ENCODE data around the gene CIDEA. TPM values are rescaled to one million over a fixed set of nuclear protein-coding genes. Genes with fewer than 3 reads are reported as not detected.
"Not testable (repeated sequence)": the region's sequence is repeated elsewhere in the genome, so short reads cannot be mapped to it uniquely, and the experiment has no call there.

Gene CIDEA, protein sequence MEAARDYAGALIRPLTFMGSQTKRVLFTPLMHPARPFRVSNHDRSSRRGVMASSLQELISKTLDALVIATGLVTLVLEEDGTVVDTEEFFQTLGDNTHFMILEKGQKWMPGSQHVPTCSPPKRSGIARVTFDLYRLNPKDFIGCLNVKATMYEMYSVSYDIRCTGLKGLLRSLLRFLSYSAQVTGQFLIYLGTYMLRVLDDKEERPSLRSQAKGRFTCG
- total RNA-seq: 0.20 TPM in 1 of 2 replicates, not detected in the other

DNA sequence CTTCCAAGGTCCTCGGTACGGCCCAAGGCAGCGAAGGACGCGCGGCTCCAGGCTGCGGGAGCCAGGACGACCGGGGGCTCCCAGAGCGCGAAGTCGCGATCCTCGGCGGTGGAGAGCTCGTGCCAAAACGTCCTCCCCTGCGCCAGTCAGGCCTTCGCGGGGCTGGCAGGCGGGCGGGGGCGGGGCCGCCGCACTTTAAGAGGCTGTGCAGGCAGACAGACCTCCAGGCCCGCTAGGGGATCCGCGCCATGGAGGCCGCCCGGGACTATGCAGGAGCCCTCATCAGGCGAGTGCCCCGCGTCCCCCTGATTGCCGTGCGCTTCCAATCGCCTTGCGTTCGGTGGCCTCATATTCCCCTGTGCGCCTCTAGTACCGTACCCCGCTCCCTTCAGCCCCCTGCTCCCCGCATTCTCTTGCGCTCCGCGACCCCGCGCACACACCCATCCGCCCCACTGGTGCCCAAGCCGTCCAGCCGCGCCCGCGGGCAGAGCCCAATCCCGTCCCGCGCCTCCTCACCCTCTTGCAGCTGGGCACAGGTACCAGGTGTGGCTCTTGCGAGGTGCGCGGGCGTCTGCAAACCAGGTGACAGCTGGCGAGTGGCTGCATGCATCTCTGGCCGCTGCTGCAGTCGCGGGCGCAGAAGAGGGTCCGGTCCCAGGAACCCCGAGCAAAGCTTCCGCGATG is at the start of gene CIDEA:
CIDEA (plus strand) TSS at position 226 of the 684 bp plus-strand sequence; CDS start at position 249, 23 bp downstream.
- DNase-seq (ENCODE audit: low read depth, low spot score): no peak

DNA sequence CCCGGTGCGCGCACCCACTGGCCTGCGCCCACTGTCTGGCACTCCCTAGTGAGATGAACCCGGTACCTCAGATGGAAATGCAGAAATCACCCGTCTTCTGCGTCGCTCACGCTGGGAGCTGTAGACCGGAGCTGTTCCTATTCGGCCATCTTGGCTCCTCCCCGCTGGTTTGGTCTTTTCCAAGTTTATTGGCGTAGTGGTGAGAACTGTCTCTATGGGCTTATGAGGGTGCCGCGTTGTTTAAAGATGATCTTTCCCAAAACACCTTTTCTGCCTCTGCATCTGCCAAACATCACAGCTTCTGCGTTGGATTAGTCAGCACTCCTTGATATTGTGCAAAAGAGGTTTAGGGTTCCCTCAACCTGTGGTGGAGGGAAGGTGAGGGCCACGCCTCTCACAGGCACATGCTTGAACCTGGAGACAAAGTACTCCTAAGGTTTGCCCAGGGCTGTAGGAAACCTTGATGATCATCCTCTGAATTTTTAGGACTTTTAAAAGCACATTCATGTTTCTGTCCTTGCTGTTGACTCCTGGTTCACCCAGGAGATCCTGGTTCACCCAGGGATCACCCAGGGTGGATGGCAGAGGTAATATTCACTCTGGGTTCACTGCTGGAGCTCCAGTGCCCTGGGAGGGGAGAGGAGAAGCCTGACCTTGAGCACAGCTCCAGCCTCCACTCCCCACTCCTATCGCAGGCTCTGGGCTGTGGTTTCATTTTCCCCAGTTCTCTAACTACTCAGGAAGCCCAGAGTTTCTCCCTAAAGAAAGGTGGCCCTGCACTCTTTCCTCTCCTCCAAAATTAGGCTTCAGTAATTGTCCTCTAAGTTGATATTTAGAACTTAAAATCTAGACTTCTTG is 45.6 kb upstream of the CIDEA start:
- DNase-seq (ENCODE audit: low read depth, low spot score): not testable (repeated sequence)

DNA sequence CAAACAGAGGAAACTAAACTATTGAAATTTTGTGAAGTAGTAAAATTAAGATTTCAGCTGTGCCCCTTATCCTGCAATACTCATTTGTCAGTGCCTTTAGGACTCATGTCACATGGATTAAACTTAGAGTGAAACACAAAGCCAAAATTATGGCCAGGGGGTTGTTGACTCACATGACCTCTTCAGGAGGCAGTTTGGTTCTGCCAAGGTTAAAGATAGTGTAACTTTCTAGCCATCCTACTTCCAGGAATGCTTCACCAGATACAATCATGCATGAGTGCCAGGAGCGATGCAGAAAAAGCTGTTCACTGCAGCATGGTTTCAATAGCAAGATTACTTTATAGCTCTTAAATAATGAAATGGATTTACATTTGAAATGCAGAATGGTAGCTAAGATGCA is 41.9 kb upstream of the CIDEA start:
- not testable (repeated sequence) for DNase-seq (ENCODE audit: low read depth, low spot score)

DNA sequence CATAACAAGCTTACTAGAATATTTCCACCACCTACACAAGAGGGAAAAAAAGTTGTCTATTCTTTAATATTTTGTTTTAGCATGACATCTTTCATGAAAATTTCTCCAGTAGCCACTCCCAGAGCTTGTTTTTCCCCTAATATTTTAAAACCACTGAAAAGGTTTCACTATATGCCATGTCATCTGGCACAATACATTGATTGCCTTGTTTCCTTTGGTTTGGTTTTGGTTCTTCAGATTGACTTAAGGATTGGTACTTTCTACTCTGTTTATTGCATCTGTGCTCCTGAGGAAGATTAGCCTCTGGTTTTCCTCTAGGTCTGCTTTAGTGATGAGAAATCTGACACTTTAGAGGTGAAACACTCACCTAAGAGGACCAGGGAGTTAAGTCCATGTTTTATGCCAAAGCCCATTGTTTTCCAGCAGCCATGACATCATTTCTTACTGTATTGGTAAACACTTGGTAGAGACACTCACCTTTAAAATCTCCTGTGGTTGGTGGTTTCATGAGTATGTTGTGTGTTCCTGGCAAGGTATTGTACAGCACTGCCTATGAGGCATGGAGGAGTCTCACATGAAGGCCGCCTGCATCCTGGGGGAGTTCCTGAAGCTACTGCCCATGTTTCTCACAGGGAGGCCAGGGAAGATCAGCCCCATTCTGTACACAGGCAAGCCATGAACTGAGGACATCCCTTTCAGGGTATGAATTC is 39.7 kb upstream of the CIDEA start:
- DNase-seq (ENCODE audit: low read depth, low spot score): not testable (repeated sequence)

DNA sequence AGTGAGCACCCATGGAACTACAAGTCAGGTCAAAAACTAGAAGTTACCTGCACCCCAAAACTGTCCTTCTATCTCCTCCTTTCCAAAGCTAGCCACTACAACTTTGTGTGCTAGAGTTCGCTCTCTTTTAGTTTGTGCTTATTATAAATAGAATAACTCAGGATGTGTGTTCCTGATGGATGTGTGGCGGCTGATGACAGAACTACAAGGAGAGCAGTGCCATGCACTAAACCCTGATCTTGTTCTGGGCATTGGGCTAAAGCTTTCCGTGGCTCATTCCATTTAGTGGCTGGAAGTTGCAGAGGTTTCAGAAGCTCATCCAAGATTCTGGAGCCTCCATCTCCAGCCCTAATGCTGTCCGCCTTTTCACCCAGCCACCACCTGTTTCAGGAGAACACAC is 37.7 kb upstream of the CIDEA start:
- DNase-seq (ENCODE audit: low read depth, low spot score): not testable (repeated sequence)

DNA sequence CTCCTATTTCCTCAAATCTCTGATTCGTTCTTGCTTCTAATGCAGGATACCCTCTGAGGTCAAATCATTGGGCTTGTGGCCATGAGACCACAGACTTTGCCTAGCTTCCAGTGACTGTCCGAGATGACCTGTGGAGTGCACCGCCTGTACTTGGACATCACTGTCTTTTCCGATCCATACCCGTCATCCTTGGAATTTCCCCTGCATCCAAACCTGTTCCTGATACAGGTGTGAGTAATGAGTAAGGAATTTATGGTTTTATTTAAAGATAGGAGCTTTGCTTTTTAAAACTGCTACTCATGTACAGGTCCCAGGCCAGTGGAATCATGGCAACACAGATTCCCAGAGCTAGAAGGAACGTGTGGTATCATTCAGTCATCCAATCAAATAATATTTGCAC is 35.6 kb upstream of the CIDEA start:
- DNase-seq (ENCODE audit: low read depth, low spot score): not testable (repeated sequence)

DNA sequence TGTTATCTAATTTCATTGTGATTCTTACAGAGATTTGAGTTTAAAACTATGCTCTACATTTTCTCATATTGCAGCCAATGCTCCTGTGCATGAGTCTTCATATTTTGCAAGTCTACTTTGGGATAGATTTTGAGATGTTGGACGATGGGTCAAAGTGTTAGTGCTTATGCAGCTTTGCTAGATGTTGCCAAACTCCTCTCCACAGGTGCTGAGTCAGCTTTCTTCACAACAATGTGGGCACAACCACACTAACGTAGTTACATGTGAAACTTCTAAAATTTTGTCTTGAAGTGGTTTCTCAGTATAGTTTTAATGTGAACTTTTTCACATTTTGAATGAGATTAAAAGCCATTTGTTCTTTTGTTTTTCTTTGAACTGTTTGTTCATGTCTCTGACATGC is 32.1 kb upstream of the CIDEA start:
- not testable (repeated sequence) for DNase-seq (ENCODE audit: low read depth, low spot score)

DNA sequence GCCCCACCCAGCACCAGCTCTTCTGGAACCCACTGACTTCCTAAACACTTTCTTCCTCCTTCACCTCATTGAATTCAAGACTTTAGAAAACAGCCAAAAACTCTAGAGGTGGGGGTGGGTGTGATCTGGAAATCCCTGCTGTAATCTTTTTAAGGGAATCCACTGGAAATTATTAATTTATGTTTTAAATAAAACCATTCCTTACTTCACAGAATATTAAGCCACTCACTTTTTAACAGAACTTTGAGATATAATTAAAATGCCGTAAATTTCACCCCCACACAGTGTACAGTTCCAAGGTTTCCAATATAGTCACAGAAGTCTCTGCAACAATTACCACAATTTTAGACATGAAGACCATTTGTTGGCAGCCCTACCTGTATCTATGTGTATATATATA is 30.8 kb upstream of the CIDEA start:
- DNase-seq (ENCODE audit: low read depth, low spot score): not testable (repeated sequence)

DNA sequence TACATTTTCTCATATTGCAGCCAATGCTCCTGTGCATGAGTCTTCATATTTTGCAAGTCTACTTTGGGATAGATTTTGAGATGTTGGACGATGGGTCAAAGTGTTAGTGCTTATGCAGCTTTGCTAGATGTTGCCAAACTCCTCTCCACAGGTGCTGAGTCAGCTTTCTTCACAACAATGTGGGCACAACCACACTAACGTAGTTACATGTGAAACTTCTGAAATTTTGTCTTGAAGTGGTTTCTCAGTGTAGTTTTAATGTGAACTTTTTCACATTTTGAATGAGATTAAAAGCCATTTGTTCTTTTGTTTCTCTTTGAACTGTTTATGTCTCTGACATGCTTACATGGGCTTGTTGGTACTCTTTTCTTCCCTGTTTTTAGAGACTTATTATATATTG is 27.4 kb upstream of the CIDEA start:
- DNase-seq (ENCODE audit: low read depth, low spot score): not testable (repeated sequence)

DNA sequence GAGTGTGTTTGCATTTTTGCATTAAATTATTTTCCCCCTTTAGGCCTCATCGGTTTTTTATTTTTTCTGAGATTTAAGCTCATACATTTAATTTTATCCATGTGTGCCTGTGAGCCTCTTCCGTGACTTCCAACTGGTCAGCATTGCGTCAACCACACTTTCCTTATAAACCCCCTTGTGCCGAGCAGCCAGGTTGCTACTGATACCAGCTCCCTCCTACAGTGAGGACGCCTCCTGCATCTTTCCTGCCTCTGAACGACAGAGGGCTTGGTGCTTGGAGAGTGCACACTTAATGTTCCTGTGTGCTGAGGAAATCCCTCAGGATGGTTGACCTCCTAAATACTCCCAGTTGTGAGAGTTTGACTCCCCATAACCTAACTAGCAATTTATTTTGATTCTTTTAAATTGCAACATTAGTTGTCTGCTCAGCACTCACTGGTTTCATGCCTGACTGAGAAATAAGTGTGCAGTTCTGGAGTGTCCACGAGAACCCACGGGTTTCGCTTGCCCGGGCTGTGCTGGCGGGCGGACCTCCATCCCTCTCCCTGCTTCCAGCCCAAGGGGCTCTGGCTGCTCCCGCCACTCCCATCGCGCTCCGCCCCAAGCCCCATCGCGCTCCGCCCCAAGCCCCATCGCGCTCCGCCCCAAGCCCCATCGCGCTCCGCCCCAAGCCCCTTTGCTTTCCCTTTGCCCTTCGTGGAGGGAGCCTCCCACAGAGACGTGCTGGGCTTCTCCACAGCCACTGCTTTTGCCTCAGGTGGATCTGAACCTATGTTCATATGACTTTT is 26.6 kb upstream of the CIDEA start:
- DNase-seq (ENCODE audit: low read depth, low spot score): not testable (repeated sequence)

DNA sequence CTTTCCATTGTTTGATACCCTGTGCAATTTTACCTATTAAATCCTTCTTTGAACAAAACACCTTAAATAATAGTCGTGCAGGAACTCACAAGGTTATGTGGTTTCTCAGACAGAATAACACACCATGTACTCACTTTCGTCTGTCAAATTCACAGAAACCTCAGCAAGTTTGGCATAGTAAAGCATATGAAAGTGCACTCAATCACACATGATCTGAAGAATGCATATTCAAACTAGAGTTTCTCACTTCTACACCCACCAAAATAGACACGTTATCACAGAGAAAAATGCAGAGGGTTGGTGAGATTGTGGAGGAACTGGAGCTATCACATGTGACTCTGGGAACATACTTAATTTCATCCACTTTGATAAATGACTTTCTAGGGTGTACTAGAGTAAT is 25.9 kb upstream of the CIDEA start:
- not testable (repeated sequence) for DNase-seq (ENCODE audit: low read depth, low spot score)

DNA sequence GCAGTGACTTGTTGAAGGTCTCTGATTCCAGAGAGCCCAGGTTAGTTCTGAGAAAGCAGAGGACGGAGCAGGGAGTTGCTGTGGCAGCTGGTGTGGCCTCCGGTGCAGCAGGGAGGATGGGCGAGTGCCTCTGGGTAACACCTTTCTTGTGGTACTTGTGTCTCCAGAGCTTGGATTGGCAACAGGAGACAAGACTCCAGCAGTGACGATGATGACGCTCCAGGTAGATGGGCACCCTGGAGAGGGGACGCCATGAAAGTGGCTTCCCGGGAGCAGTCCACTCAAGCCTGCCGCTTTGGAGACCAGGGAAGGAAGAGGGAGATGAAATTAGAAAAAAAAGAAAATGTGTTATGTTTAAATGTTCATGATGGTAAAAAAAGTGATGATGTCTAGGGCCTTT is 23.6 kb upstream of the CIDEA start:
- not testable (repeated sequence) for DNase-seq (ENCODE audit: low read depth, low spot score)

DNA sequence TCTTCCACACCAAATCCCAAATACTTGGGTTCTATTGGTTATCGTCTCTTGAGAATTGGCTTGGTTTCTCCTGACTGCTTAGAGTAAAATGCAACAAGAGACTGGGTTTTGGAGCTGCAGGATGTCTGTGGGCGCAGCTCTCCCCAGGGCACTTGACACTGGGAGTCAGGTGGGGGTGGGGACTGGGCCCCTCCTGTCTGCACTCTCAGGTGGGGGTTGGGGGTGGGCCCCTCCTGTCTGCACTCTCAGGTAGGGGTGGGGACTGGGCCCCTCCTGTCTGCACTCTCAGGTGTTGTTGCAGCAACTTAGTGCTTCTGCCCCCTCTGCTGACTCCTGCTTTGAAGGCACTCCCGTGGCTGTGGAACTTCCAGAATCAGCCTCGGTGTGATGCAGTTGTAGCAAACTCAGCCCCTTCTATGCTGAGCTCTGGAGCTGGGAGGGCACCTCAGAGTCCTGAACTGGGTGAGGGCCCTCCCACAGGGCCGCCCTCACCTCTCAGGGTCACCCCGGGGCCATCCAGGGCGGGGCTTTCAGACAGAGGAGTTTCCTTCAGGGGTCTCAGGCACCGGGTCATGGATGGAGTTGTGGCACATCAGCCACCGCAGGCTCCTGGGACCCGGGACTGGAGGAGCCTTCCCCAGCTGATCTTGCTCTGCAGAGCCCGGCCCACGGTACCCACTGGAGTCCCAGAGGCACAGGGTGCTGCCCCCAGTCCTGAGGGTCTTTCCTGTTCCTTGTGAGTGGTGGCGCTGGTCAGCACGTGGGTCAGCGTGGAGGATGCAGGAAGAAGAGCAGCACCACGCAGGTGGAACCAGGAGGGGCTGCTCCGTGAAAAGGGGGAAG is 22.9 kb upstream of the CIDEA start:
- DNase-seq (ENCODE audit: low read depth, low spot score): no peak

DNA sequence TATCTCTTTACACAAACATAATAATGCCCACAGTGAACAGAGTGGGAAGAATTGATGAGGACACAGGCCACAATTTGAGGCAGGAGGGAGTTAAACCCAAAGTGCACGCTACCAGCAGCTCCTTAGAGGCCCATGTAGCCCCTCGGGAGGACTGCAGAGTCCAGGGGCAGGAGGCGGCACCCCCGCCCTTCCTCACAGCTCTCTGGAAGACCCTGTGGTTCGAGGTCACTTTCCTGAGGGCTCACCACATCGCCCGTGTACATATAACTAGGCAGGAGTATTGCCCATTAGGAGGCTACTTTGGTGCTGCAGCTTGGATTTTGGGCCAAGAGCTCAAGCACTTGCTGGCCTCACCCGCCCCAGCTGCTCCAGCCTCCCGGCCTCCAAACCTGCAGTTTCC is 22.2 kb upstream of the CIDEA start:
- no peak for DNase-seq (ENCODE audit: low read depth, low spot score)

DNA sequence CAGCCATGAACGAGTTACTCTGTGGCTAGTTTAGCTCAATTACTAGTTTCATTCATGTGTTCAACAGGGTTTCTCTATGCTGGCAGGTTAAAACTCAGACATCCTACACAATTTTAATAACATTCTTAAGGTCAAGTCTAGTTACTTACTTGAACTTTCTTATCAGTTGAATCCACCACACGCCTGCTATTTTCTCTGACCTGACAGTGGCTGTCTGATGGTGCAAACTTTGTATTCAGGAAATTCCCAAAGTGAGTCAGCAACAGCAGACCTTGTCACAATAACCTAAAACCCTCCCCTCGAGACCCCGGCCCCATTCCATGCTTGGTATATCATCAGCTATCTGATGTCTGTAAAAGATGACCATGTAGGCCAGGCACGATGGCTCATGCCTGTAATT is 20.8 kb upstream of the CIDEA start:
- DNase-seq (ENCODE audit: low read depth, low spot score): no peak

DNA sequence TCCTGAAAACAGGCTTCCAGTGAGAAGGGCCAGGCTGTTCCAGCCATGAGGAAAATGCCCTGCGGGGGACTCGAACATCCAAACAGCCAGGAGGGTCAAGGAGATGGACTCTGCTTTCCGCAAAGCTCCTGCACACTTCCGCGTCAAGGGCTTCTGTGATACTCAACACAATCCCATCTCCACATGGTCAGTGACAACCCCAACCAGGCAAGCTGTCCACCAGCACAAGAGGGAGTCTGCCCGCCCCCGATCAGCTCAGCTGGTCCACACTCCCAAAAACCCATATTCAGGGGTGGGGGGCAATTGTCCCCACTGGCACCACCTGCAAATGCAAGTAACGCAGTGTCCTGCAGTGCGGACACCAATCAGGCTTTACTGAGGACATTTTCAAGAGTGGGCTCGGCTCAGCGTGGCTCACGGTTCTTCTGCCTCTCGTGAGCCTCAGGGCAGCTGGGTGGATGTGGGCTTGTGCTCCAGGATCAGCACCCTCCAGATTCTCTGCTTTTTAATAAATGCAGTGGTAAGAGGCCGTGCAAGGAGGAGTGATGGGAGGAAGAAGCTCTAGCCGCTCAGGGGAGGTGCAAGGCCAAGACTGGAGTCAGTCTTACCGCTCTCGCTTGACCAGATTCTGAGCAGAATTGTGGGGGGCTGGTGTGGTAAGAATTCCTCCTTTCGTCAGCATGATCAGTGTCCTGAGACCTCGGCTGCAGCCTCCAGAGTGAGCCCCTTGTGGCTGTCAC is 19.5 kb upstream of the CIDEA start:
- DNase-seq (ENCODE audit: low read depth, low spot score): no peak

DNA sequence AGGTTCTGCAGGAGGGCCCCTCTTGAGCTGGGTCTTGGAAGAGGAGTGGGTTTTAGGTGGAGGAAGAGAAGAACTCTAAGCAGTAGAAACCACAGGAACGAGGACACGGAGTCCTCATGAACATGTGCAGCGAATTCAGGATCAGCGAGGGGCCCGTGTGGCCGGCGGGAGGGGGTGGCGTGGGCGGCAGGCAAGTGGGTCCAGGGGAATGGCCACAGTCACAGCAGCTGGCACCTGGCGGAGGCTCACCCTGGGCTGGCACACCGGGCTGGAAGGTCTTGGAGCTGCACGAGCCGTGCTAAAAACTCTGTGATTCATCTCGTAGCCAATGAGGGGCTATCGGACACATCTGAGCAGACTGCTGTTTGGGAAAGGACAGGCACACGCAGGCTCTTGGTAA is 18.0 kb upstream of the CIDEA start:
- DNase-seq (ENCODE audit: low read depth, low spot score): no peak

DNA sequence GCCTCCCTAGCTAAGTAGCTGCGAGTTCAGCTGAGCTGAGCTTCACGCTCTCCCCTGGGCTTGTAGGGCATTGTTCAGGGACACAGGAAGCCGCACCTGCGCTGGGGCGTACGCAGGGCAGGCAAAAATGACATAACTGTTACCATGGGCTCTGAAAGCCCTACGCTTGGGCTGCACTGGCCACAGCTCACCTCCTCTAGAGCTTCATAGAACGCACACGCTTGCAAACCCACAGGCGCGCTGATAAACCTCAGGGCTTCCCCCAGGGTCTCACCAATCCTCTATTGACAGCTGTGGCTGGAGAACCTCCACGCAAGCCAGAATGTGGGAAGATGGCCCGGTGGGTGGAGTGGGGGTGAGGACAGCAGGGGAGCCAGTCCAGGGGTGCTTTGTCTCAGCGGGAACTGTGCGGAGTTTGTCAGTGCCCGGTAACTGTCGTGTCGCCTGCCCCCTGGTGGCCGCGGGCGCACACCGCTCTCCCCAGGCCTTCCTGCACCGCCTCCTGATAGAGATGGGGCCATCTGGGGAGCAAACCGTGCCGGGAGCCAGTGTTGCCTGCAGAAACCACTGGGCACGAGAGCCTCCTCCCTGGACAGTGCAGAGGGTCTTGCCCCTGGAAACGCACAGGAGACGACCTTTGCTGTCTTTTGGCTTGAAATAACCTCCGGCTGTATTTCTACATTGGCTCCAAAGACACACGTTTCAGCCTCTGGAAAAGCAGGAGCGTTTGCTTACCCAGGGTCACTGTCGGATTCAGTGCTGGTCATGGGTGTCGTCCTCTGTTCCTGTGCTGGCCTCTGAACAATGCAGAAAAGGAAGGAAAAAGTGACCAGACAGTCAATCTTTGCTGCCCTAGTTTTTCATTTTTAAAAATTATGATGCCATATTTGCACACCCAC is 17.0 kb upstream of the CIDEA start:
- DNase-seq (ENCODE audit: low read depth, low spot score): no peak

All from pulmonary artery endothelial cell (primary cell).